DOHH2 (cell line): ENCODE results near the gene FBXL14.

Experiments
- EZH2phosphoT487 ChIP-seq: fragments of 200-600 bp; sonication (generic); IDR thresholded peaks from 2 replicates; pipeline ENCODE4 v1.6.1; 2017; ENCODE audit warnings: borderline replicate concordance, mild to moderate bottlenecking, antibody characterized with exemption, low read length, moderate library complexity, mixed read lengths
- TF ChIP-seq, protein P1 (sequence below): fragments of 200-600 bp; sonication (generic); IDR thresholded peaks from one replicate; pipeline ENCODE4 v1.5.1; 2014; ENCODE audit warnings: antibody characterized with exemption, mild to moderate bottlenecking, low read depth, low read length; ENCODE audit not compliant: poor library complexity, severe bottlenecking

DNA sequence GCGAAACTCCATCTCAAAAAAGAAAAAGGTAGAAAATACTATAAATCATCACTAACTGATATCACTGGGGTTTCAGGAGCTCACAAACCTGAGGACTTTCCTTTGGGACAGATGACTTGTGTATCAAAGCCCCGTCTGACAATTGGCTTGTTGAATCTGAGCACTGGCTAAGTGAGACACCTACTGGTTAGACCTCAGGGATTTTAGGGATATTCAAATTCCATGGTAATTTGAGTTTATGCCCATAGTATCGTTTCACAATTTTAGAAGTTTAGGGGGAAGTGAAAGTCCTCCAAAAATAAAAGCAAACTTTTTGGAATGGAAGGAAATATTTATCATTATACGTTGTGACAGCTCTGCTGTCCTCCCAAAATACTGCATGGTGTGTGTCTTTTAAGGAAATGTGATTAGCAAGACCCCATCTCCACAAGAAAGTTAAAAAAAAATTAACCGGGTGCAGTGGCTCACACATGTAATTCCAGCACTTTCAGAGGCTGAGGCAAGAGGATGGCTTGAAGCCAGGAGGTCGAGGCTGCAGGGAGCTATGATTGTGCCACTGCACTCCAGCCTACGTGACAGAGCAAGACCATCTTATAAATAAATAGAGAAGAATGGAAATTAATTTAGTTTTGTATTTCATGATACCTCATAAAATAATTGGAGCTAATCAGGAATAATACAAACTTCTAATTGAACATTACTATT is 49.2 kb downstream of the FBXL14 start:
- TF ChIP-seq EZH2phosphoT487 = no peak
- TF ChIP-seq, protein P1, sequence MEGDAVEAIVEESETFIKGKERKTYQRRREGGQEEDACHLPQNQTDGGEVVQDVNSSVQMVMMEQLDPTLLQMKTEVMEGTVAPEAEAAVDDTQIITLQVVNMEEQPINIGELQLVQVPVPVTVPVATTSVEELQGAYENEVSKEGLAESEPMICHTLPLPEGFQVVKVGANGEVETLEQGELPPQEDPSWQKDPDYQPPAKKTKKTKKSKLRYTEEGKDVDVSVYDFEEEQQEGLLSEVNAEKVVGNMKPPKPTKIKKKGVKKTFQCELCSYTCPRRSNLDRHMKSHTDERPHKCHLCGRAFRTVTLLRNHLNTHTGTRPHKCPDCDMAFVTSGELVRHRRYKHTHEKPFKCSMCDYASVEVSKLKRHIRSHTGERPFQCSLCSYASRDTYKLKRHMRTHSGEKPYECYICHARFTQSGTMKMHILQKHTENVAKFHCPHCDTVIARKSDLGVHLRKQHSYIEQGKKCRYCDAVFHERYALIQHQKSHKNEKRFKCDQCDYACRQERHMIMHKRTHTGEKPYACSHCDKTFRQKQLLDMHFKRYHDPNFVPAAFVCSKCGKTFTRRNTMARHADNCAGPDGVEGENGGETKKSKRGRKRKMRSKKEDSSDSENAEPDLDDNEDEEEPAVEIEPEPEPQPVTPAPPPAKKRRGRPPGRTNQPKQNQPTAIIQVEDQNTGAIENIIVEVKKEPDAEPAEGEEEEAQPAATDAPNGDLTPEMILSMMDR = peak; percentile 21
